ENCODE results near the gene UMAD1. TPM values are rescaled to one million over a fixed set of nuclear protein-coding genes. Genes with fewer than 3 reads are reported as not detected.

Gene UMAD1
- total and polyA plus RNA-seq, 2 experiments from 2014 or later, result 8.4 to 12.4 TPM

DNA sequence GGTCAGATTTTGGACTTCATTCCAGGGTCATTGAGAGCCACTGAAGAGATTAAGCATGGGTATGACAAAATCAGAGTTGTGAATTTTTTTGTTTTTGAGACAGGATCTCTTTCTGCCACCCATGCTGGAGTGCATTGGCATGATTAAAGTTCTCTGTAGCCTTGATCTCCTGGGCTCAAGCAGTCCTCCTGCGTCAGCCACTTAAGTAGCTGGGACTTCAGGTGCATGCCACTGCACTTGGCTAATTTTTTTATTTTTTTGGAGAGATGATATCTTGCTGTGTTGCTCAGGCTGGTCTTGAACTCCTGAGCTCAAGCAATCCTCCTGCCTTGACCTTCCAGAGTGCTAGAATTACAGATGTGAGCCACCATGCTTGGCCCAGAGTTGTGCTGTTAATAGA lies 275.5 kb downstream of the UMAD1 start:
- H3K4me2 ChIP-seq, result no peak overlapping the region
- no peaks in the 10 kb centered on the region; the same call in 2 of the 3 replicates for H3K36me3 Mint-ChIP-seq (ENCODE audit: low read depth)
- no peaks in the 10 kb centered on the region for H4K20me1 ChIP-seq (replicated peaks; ENCODE audit: insufficient read depth)
- no peak overlapping the region for H3K4me3 ChIP-seq
- H3F3A ChIP-seq (replicated peaks; ENCODE audit: low read depth), result no peaks in the 10 kb centered on the region
- DNase-seq (ENCODE audit: low spot score) (no peak), ATAC-seq (no peak)
- H3K4me1 Mint-ChIP-seq, result peaks cover 49% of the 10 kb centered on the region
- H2AFZ ChIP-seq, result no peak overlapping the region
- H3K27ac Mint-ChIP-seq, result no peak overlapping the region
- H3K27ac ChIP-seq (ENCODE audit: low read depth), result no peak overlapping the region
- no peaks in the 10 kb centered on the region for H3K36me3 ChIP-seq (ENCODE audit: insufficient read depth)
- peaks cover 56% of the 10 kb centered on the region for H3K4me1 ChIP-seq (ENCODE audit: insufficient read depth)
- H3K27me3 Mint-ChIP-seq (ENCODE audit: insufficient read depth, low read depth, poor library complexity), result peaks cover 2% of the 10 kb centered on the region
- peaks cover 4% of the 10 kb centered on the region; the same call in 1 of the 2 replicates for H3K9me2 ChIP-seq (ENCODE audit: insufficient read depth)
- no peaks in the 10 kb centered on the region for H3K27me3 ChIP-seq (ENCODE audit: insufficient read depth)
- no peak overlapping the region for H3K4me3 Mint-ChIP-seq
- H3K9me3 Mint-ChIP-seq, result no peaks in the 10 kb centered on the region
- H3K79me2 ChIP-seq (replicated peaks; ENCODE audit: insufficient read depth), result no peaks in the 10 kb centered on the region
- TF ChIP-seq ZNF114 (CRISPR knock-in tag; IDR thresholded peaks at IDR 0.05) (no peak), EZH2phosphoT487 (IDR thresholded peaks at IDR 0.05; ENCODE audit: unreplicated experiment) (no peak), POLR2AphosphoS5 (IDR thresholded peaks at IDR 0.05; ENCODE audit: low read depth) (no peak), EZH2 (IDR thresholded peaks at IDR 0.05; ENCODE audit: low read depth, unreplicated experiment) (no peak), STAT1 (IDR thresholded peaks at IDR 0.05; ENCODE audit: unreplicated experiment) (no peak), ZNF331 (CRISPR knock-in tag; IDR thresholded peaks at IDR 0.05; ENCODE audit: low read depth) (no peak), JUNB (IDR thresholded peaks at IDR 0.05; ENCODE audit: unreplicated experiment) (no peak), CREB1 (CRISPR knock-in tag; IDR thresholded peaks at IDR 0.05; ENCODE audit: low read depth) (no peak), NANOG (IDR thresholded peaks at IDR 0.05; ENCODE audit: borderline replicate concordance) (no peak)
- TF ChIP-seq, protein P1, sequence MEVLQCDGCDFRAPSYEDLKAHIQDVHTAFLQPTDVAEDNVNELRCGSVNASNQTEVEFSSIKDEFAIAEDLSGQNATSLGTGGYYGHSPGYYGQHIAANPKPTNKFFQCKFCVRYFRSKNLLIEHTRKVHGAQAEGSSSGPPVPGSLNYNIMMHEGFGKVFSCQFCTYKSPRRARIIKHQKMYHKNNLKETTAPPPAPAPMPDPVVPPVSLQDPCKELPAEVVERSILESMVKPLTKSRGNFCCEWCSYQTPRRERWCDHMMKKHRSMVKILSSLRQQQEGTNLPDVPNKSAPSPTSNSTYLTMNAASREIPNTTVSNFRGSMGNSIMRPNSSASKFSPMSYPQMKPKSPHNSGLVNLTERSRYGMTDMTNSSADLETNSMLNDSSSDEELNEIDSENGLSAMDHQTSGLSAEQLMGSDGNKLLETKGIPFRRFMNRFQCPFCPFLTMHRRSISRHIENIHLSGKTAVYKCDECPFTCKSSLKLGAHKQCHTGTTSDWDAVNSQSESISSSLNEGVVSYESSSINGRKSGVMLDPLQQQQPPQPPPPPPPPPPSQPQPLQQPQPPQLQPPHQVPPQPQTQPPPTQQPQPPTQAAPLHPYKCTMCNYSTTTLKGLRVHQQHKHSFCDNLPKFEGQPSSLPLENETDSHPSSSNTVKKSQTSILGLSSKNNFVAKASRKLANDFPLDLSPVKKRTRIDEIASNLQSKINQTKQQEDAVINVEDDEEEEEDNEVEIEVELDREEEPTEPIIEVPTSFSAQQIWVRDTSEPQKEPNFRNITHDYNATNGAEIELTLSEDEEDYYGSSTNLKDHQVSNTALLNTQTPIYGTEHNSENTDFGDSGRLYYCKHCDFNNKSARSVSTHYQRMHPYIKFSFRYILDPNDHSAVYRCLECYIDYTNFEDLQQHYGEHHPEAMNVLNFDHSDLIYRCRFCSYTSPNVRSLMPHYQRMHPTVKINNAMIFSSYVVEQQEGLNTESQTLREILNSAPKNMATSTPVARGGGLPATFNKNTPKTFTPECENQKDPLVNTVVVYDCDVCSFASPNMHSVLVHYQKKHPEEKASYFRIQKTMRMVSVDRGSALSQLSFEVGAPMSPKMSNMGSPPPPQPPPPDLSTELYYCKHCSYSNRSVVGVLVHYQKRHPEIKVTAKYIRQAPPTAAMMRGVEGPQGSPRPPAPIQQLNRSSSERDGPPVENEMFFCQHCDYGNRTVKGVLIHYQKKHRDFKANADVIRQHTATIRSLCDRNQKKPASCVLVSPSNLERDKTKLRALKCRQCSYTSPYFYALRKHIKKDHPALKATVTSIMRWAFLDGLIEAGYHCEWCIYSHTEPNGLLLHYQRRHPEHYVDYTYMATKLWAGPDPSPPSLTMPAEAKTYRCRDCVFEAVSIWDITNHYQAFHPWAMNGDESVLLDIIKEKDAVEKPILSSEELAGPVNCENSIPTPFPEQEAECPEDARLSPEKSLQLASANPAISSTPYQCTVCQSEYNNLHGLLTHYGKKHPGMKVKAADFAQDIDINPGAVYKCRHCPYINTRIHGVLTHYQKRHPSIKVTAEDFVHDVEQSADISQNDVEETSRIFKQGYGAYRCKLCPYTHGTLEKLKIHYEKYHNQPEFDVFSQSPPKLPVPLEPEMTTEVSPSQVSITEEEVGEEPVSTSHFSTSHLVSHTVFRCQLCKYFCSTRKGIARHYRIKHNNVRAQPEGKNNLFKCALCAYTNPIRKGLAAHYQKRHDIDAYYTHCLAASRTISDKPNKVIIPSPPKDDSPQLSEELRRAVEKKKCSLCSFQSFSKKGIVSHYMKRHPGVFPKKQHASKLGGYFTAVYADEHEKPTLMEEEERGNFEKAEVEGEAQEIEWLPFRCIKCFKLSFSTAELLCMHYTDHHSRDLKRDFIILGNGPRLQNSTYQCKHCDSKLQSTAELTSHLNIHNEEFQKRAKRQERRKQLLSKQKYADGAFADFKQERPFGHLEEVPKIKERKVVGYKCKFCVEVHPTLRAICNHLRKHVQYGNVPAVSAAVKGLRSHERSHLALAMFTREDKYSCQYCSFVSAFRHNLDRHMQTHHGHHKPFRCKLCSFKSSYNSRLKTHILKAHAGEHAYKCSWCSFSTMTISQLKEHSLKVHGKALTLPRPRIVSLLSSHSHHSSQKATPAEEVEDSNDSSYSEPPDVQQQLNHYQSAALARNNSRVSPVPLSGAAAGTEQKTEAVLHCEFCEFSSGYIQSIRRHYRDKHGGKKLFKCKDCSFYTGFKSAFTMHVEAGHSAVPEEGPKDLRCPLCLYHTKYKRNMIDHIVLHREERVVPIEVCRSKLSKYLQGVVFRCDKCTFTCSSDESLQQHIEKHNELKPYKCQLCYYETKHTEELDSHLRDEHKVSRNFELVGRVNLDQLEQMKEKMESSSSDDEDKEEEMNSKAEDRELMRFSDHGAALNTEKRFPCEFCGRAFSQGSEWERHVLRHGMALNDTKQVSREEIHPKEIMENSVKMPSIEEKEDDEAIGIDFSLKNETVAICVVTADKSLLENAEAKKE (CRISPR knock-in tag; IDR thresholded peaks at IDR 0.05), result no peak
- TF ChIP-seq, protein P2, sequence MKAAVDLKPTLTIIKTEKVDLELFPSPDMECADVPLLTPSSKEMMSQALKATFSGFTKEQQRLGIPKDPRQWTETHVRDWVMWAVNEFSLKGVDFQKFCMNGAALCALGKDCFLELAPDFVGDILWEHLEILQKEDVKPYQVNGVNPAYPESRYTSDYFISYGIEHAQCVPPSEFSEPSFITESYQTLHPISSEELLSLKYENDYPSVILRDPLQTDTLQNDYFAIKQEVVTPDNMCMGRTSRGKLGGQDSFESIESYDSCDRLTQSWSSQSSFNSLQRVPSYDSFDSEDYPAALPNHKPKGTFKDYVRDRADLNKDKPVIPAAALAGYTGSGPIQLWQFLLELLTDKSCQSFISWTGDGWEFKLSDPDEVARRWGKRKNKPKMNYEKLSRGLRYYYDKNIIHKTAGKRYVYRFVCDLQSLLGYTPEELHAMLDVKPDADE (IDR thresholded peaks at IDR 0.05), result no peak
- TF ChIP-seq, protein P3, sequence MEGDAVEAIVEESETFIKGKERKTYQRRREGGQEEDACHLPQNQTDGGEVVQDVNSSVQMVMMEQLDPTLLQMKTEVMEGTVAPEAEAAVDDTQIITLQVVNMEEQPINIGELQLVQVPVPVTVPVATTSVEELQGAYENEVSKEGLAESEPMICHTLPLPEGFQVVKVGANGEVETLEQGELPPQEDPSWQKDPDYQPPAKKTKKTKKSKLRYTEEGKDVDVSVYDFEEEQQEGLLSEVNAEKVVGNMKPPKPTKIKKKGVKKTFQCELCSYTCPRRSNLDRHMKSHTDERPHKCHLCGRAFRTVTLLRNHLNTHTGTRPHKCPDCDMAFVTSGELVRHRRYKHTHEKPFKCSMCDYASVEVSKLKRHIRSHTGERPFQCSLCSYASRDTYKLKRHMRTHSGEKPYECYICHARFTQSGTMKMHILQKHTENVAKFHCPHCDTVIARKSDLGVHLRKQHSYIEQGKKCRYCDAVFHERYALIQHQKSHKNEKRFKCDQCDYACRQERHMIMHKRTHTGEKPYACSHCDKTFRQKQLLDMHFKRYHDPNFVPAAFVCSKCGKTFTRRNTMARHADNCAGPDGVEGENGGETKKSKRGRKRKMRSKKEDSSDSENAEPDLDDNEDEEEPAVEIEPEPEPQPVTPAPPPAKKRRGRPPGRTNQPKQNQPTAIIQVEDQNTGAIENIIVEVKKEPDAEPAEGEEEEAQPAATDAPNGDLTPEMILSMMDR (conservative IDR thresholded peaks at IDR 0.05; ENCODE audit: low read depth in 2 of 2), result no peak
- TF ChIP-seq, protein P4, sequence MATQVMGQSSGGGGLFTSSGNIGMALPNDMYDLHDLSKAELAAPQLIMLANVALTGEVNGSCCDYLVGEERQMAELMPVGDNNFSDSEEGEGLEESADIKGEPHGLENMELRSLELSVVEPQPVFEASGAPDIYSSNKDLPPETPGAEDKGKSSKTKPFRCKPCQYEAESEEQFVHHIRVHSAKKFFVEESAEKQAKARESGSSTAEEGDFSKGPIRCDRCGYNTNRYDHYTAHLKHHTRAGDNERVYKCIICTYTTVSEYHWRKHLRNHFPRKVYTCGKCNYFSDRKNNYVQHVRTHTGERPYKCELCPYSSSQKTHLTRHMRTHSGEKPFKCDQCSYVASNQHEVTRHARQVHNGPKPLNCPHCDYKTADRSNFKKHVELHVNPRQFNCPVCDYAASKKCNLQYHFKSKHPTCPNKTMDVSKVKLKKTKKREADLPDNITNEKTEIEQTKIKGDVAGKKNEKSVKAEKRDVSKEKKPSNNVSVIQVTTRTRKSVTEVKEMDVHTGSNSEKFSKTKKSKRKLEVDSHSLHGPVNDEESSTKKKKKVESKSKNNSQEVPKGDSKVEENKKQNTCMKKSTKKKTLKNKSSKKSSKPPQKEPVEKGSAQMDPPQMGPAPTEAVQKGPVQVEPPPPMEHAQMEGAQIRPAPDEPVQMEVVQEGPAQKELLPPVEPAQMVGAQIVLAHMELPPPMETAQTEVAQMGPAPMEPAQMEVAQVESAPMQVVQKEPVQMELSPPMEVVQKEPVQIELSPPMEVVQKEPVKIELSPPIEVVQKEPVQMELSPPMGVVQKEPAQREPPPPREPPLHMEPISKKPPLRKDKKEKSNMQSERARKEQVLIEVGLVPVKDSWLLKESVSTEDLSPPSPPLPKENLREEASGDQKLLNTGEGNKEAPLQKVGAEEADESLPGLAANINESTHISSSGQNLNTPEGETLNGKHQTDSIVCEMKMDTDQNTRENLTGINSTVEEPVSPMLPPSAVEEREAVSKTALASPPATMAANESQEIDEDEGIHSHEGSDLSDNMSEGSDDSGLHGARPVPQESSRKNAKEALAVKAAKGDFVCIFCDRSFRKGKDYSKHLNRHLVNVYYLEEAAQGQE (IDR thresholded peaks at IDR 0.05; ENCODE audit: unreplicated experiment), result no peak
